ENCODE measurements around the gene GRIA3.

GRCh38 chrX:123172869-123173268 lies 11.2 kb upstream of the GRIA3 start:
- no peak for TF ChIP-seq CTCF (IDR thresholded peaks at IDR 0.05; ENCODE audit: insufficient read depth, low read depth, low read length)
- no peak for TF ChIP-seq EZH2 (IDR thresholded peaks at IDR 0.05; ENCODE audit: insufficient read depth, low read length)
